BE2C (cell line): ENCODE results near the gene PYDC1.

Source experiments
- DNase-seq: peaks from one replicate; pipeline ENCODE4 v3.0.0-alpha.2; 2020
- H3K27me3 ChIP-seq: fragments of 250-450 bp; sonication (Bioruptor Pico); 2 replicates; pipeline ENCODE4 v1.5.1; 2020; ENCODE audit warnings: mild to moderate bottlenecking
- H3K36me3 ChIP-seq: fragments of 250-450 bp; sonication (Bioruptor Pico); 2 replicates; pipeline ENCODE4 v1.5.1; 2020; ENCODE audit warnings: mild to moderate bottlenecking
- H3K4me1 ChIP-seq: fragments of 250-450 bp; sonication (Bioruptor Pico); 2 replicates; pipeline ENCODE4 v1.5.1; 2020
- H3K4me3 ChIP-seq: 2 replicates; pipeline ENCODE4 v1.5.1; 2011; ENCODE audit warnings: low read depth, low read length
- H3K9me3 ChIP-seq: fragments of 250-450 bp; sonication (Bioruptor Pico); 2 replicates; pipeline ENCODE4 v1.5.1; 2020
- TF ChIP-seq, protein P1 (sequence below): IDR thresholded peaks from 2 replicates; pipeline ENCODE4 v1.5.1; 2012; ENCODE audit warnings: mild to moderate bottlenecking, low read depth, low read length

PYDC1 gene

DNA sequence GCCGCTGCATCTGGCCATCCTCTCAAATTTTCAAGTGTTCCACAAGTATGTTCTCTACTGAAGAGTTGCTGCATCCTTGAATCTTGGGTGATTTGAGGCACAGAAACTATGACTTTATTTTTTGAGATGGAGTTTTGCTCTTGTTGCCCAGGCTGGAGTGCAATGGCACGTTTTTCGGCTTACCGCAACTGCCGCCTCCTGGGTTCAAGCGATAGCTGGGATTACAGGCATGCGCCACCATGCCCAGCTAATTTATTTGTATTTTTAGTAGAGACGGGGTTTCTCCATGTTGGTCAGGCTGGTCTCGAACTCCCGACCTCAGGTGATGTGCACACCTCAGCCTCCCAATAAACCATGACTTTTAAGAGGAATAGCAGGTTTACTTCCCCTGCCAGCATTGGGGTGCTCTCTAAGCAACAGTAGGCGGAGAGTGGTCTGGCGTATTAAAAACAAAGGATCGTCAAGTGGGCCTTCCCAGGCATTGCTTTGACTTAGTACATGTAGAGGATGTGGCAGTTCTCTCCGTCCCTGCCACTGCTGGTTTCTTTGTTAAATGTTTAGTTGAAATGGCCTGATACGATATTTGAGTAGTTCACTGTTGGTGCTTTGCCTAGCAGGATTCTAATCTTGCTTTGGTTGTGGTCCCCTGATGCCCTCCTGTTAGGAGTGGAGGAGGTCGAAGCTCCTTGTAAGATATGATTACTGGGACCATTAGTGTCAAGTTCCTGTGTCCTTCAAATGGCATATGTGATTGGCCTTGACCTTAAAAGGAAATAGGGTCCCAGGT lies 23.9 kb downstream of the PYDC1 start:
- H3K36me3 ChIP-seq, result peaks cover 84% of the 10 kb centered on the region
- no peak overlapping the region for H3K4me3 ChIP-seq
- H3K27me3 ChIP-seq, result no peaks in the 10 kb centered on the region
- H3K4me1 ChIP-seq, result no peaks in the 10 kb centered on the region
- DNase-seq, result no peak
- no peaks in the 10 kb centered on the region for H3K9me3 ChIP-seq
- TF ChIP-seq, protein P1, sequence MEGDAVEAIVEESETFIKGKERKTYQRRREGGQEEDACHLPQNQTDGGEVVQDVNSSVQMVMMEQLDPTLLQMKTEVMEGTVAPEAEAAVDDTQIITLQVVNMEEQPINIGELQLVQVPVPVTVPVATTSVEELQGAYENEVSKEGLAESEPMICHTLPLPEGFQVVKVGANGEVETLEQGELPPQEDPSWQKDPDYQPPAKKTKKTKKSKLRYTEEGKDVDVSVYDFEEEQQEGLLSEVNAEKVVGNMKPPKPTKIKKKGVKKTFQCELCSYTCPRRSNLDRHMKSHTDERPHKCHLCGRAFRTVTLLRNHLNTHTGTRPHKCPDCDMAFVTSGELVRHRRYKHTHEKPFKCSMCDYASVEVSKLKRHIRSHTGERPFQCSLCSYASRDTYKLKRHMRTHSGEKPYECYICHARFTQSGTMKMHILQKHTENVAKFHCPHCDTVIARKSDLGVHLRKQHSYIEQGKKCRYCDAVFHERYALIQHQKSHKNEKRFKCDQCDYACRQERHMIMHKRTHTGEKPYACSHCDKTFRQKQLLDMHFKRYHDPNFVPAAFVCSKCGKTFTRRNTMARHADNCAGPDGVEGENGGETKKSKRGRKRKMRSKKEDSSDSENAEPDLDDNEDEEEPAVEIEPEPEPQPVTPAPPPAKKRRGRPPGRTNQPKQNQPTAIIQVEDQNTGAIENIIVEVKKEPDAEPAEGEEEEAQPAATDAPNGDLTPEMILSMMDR, result no peak

DNA sequence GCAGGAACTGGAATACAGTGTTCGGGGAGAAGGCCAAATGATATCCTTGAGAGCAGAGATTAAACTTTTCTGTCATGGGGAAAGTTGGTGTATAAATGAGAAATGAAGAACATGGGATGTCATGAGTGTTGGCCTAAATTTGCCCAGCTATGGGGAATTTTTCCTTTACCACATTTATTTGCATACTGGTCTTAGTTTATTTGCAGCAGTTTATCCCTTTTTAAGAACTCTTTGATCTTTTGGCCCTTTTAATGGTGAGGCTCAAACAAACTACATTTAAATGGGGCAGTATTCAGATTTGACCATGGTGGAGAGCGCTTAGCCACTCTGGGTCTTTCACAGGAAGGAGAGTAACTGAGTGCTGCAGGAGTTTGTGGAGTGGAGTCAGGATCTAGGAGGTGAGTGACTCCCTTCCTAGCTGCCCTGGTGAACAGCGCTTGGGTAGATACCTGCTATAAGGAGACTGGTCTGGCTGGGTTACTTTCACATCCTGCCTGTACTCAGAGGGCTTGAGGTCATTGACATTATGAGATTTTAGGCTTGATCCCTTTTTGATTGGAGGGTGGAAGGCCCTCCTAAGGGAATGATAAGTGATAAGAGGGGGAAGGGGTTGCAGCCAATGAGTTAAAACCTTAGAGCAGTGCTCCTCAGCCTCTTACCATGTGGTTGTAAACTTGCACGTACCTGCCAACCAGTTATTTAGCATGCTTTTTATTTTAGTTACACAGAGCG lies 25.1 kb downstream of the PYDC1 start:
- Histone ChIP-seq H3K27me3 (no peaks in the 10 kb centered on the region), H3K36me3 (peaks cover 96% of the 10 kb centered on the region), H3K9me3 (no peaks in the 10 kb centered on the region), H3K4me3 (no peak overlapping the region), H3K4me1 (no peaks in the 10 kb centered on the region)
- TF ChIP-seq, protein P1, result no peak
- DNase-seq, result no peak

DNA sequence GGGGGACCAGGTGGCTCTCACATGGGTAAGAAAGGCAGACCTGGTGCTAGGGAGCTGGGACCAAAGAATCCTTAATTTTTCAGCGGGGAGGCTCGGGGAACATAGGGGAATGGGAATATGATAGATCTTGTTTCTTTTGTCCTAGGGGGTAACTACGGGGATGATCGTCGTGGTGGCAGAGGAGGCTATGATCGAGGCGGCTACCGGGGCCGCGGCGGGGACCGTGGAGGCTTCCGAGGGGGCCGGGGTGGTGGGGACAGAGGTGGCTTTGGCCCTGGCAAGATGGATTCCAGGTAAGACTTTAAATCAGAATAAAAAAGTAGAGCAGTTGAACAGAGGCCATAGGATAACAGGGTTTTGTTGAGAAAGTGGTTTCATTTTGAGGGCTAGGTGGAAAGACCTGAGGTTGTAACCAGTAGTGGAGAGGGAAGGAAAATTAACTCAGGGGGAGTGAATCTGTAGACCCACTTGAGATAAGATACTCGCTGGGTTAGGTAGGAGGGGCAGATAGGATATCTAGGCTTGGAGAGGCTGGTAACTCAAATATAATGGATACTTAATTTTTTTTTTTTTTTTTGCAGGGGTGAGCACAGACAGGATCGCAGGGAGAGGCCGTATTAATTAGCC lies 26.0 kb downstream of the PYDC1 start:
- H3K4me3 ChIP-seq, result no peak overlapping the region
- H3K4me1 ChIP-seq, result no peaks in the 10 kb centered on the region
- H3K9me3 ChIP-seq, result no peaks in the 10 kb centered on the region
- DNase-seq, result no peak
- no peaks in the 10 kb centered on the region for H3K27me3 ChIP-seq
- peaks cover 100% of the 10 kb centered on the region for H3K36me3 ChIP-seq
- TF ChIP-seq, protein P1, result no peak

DNA sequence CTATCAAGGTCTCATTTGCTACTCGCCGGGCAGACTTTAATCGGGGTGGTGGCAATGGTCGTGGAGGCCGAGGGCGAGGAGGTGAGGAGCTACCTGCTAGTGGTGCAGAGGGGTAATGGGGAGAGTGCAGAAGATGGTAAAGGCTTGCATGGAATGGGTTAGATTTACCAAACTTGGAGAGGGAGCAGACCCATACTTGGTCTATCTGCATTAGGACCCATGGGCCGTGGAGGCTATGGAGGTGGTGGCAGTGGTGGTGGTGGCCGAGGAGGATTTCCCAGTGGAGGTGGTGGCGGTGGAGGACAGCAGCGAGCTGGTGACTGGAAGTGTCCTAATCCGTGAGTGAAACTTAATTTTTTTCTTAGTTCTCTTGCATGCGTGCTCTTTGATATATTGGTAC lies 26.9 kb downstream of the PYDC1 start:
- TF ChIP-seq, protein P1, result no peak
- no peaks in the 10 kb centered on the region for H3K27me3 ChIP-seq

DNA sequence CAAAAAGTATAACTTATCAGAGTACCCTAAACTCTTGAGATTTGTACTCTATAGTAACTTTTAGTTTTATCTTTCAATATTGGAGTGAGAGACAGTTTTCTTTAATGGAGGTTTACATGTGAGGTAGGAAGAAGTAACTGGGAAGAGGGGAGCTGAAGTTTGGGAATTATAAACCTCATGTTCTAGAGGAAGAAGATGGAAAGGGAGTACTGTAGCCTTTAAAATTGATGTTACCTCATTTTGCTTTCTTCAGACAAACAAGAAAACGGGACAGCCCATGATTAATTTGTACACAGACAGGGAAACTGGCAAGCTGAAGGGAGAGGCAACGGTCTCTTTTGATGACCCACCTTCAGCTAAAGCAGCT lies 27.5 kb downstream of the PYDC1 start:
- no peaks in the 10 kb centered on the region for H3K27me3 ChIP-seq
- no peak for DNase-seq
- H3K4me3 ChIP-seq, result no peak overlapping the region
- TF ChIP-seq, protein P1, result no peak
- H3K36me3 ChIP-seq, result peaks cover 100% of the 10 kb centered on the region
- no peaks in the 10 kb centered on the region for H3K9me3 ChIP-seq
- no peaks in the 10 kb centered on the region for H3K4me1 ChIP-seq

More for the DNA sequence above, 26.9 kb downstream of the PYDC1 start:
- Histone ChIP-seq H3K36me3 (peaks cover 100% of the 10 kb centered on the region), H3K4me3 (no peak overlapping the region), H3K4me1 (no peaks in the 10 kb centered on the region), H3K9me3 (no peaks in the 10 kb centered on the region)
- DNase-seq, result no peak
